WTC11 (cell line): ENCODE data around the gene PDSS2. TPM values are rescaled to one million over a fixed set of nuclear protein-coding genes. Genes with fewer than 3 reads are reported as not detected.

Experiments
- ATAC-seq: fragments of 200-7000 bp; cut with Tn5 transposase; 2 replicates; pipeline ENCODE4 v1.10.0; 2021; ENCODE audit warnings: mild to moderate bottlenecking, moderate library complexity
- CTCF ChIA-PET: fragments of 300-600 bp; sonication (Branson Sonifier 250); formaldehyde crosslinking; loops from one replicate; lab custom pipeline; 2021; ENCODE audit warnings: antibody characterized with exemption; lab: Charles Lee
- POLR2A ChIA-PET: fragments of 350-600 bp; sonication (Branson Sonifier 250); formaldehyde crosslinking; loops from one replicate; lab custom pipeline; 2021; ENCODE audit warnings: antibody characterized with exemption; lab: Charles Lee
- DNase-seq: peaks from one replicate; pipeline ENCODE4 v3.0.0; 2021; ENCODE audit warnings: low spot score
- H3K27ac Mint-ChIP-seq: 2 replicates; pipeline ENCODE4 v1.8.0; 2021; ENCODE audit warnings: mixed read lengths
- H3K27me3 Mint-ChIP-seq: 2 replicates; pipeline ENCODE4 v1.8.0; 2021; ENCODE audit warnings: low read depth, mild to moderate bottlenecking, moderate library complexity, mixed read lengths
- H3K36me3 Mint-ChIP-seq: 2 replicates; pipeline ENCODE4 v1.8.0; 2021; ENCODE audit warnings: mixed read lengths
- H3K4me1 Mint-ChIP-seq: 2 replicates; pipeline ENCODE4 v1.8.0; 2022; ENCODE audit warnings: mixed read lengths
- H3K4me3 Mint-ChIP-seq: 2 replicates; pipeline ENCODE4 v1.8.0; 2021; ENCODE audit warnings: mild to moderate bottlenecking, moderate library complexity, mixed read lengths
- H3K9me3 Mint-ChIP-seq: 2 replicates; pipeline ENCODE4 v1.8.0; 2021; ENCODE audit warnings: mixed read lengths
- AR ChIP-seq: fragments of 250-450 bp; sonication (Bioruptor Pico); IDR thresholded peaks from 2 replicates; pipeline ENCODE4 v1.9.0; 2021; ENCODE audit warnings: mild to moderate bottlenecking
- CREB1 ChIP-seq: sonication (generic); formaldehyde crosslinking; IDR thresholded peaks from 2 replicates; pipeline ENCODE4 v1.8.0; 2023; ENCODE audit warnings: mild to moderate bottlenecking, missing genetic modification reagents
- FOXP4 ChIP-seq: sonication (generic); formaldehyde crosslinking; IDR thresholded peaks from 2 replicates; pipeline ENCODE4 v1.8.0; 2022; ENCODE audit warnings: mild to moderate bottlenecking, missing genetic modification reagents
- GABPB1 ChIP-seq: sonication (generic); formaldehyde crosslinking; IDR thresholded peaks from 2 replicates; pipeline ENCODE4 v1.8.1; 2023; ENCODE audit warnings: mild to moderate bottlenecking, missing genetic modification reagents
- HMGXB4 ChIP-seq: sonication (generic); formaldehyde crosslinking; IDR thresholded peaks from 2 replicates; pipeline ENCODE4 v1.8.1; 2023; ENCODE audit warnings: mild to moderate bottlenecking, moderate library complexity, missing genetic modification reagents
- RORB ChIP-seq: fragments of 250-450 bp; sonication (Bioruptor Pico); IDR thresholded peaks from 2 replicates; pipeline ENCODE4 v1.9.0; 2021; ENCODE audit warnings: mild to moderate bottlenecking
- SMAD4 ChIP-seq: sonication (generic); formaldehyde crosslinking; IDR thresholded peaks from 2 replicates; pipeline ENCODE4 v1.8.0; 2022; ENCODE audit warnings: mild to moderate bottlenecking, missing genetic modification reagents
- ZBTB43 ChIP-seq: sonication (generic); formaldehyde crosslinking; IDR thresholded peaks from 2 replicates; pipeline ENCODE4 v1.8.1; 2023; ENCODE audit warnings: mild to moderate bottlenecking, missing genetic modification reagents
- ZNF232 ChIP-seq: sonication (generic); formaldehyde crosslinking; IDR thresholded peaks from 2 replicates; pipeline ENCODE4 v1.8.0; 2022; ENCODE audit warnings: mild to moderate bottlenecking, missing genetic modification reagents
- total RNA-seq: library from RNA; stranded (reverse); gene quantifications from 3 replicates; pipeline ENCODE4 v1.2.3, GENCODE V29; 2021

Gene PDSS2
- total RNA-seq, 1 experiment from 2014 or later: 18.3 TPM

- no peak overlapping the region for H3K4me3 Mint-ChIP-seq
- H3K4me1 Mint-ChIP-seq: peaks cover 21% of the 10 kb centered on the region
- H3K27me3 Mint-ChIP-seq: peaks cover 39% of the 10 kb centered on the region
- no peak for ATAC-seq
- TF ChIP-seq CREB1 (CRISPR knock-in tag) (0 out of 2 replicates have a peak, but pooled peaks have one; percentile 37), ZNF232 (CRISPR knock-in tag) (no peak), SMAD4 (CRISPR knock-in tag) (no peak), AR (CRISPR knock-in tag) (no peak), RORB (CRISPR knock-in tag) (no peak), ZBTB43 (CRISPR knock-in tag) (no peak)
- H3K36me3 Mint-ChIP-seq: no peaks in the 10 kb centered on the region
- DNase-seq: no peak
- no peaks in the 10 kb centered on the region for H3K9me3 Mint-ChIP-seq
- ChIA-PET POLR2A (interaction anchor here (0.6 to 1.6 kb wide), 4 partner anchors 31 to 375 kb away, joined by 3 to 7 read pairs (median 3); partner anchors contain the start of gene PDSS2), CTCF (interaction anchor here (1.0 to 6.5 kb wide), 2 partner anchors 32 to 1130 kb away, joined by 3 to 31 read pairs; partner anchors contain the start of genes CRYBG1 and PDSS2)
- H3K27ac Mint-ChIP-seq: no peak overlapping the region
Measured at GRCh38 chr6:107490566-107491137, 31.3 kb upstream of the PDSS2 start.

DNA sequence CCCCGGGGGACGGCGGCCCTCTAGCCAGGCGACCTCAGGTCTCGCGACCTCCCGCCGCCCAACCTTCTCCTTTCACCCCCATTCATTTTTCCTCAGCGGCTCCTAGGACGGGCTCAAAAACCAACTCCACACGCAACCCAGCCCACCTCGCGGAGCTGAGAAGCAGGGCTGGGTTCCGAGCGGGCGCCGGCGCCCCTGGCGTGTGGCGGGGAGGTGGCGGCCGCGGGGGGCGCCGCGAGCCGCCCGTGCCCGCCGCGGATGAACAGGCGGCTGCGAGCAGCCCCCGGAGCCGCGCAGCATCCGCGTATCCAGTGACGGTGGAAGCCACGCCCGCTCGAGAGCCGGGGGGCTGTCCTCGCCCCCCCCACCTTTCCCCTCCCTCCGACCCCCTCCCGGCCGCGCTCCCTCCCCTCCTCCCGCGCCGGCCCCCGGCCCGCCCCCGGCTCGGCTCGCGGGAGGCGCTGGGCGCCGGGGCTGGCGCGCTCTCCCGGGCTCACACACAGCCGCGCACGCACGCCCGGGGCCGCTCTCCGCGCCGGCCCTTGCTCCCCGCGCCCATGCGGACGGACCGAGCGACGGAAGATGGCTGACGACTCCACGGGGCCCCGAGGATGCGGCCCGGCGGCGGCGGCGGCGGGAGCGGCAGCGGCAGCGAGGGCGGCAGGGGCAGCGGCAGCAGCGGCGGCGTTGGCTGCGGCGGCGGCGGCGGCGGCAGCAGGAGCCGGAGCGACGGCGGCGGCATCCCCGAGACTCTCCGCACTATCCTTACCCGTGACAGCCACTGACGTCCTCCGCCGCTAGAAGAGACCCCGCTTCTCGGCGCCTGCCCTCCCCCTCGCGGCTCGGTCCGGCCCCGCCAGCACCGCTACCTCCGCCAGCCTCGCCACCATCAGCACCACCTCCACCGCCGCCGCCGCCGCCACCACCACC is 30.5 kb upstream of the PDSS2 start, which contains the start of gene SOBP:
SOBP (plus strand) TSS at position 482 of the 930 bp plus-strand sequence. CDS start 500 bp downstream, outside the sequence.
- POLR2A ChIA-PET: interaction anchor here (1.3 to 1.6 kb wide), 3 partner anchors 30 to 374 kb away, joined by 3 to 7 read pairs (median 3); partner anchors contain the start of gene PDSS2
- H3K4me3 Mint-ChIP-seq: peak within 1 kb of the TSS; percentile 92
- peaks cover 19% of the 10 kb centered on the region for H3K4me1 Mint-ChIP-seq
- H3K27ac Mint-ChIP-seq: no peak within 1 kb of the TSS
- H3K9me3 Mint-ChIP-seq: no peaks in the 10 kb centered on the region
- no peaks in the 10 kb centered on the region for H3K36me3 Mint-ChIP-seq
- ATAC-seq (peak; percentile 46), DNase-seq (peak; percentile 64)
- CTCF ChIA-PET: interaction anchor here (0.7 to 6.5 kb wide), 6 partner anchors 11 to 172 kb away, joined by 3 to 31 read pairs (median 4); partner anchors contain the start of gene PDSS2
- H3K27me3 Mint-ChIP-seq: peaks cover 41% of the 10 kb centered on the region
- TF ChIP-seq FOXP4 (0 out of 2 replicates have a peak, but pooled peaks have one; percentile 30), HMGXB4 (CRISPR knock-in tag) (peak; percentile 18; the same call in 1 of the 2 replicates), GABPB1 (CRISPR knock-in tag) (no peak)
